ENCODE measurements around the gene CATSPERB.
A peak's percentile ranks its signal among the peaks of the same experiment; 100 is the strongest.

Gene CATSPERB

DNA sequence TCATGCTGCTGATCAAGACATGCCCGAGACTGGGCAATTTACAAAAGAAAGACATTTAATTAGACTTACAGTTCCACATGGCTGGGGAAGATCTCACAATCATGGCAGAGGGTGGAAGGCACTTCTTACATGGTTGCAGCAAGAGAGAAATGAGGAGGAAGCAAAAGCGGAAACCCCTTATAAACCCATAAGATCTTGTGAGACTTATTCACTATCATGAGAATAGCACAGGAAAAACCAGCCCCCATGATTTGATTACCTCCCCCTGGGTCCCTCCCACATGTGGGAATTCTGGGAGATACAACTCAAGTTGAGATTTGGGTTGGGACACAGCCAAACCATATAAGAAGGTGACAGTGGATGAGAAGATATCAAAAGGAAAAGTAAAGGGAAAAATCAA is 78.4 kb downstream of the CATSPERB start:
- no peak overlapping the region for H4K91ac ChIP-seq (ENCODE audit: low read length)
- H2BK5ac ChIP-seq (ENCODE audit: low read depth, low read length, poor library complexity, severe bottlenecking) = no peak overlapping the region
- no peak overlapping the region for H2AK5ac ChIP-seq (ENCODE audit: low read length, severe bottlenecking)
- H3K14ac ChIP-seq (ENCODE audit: low read length in 2 of 2) = no peak overlapping the region
- H4K8ac ChIP-seq (ENCODE audit: low read length) = no peak overlapping the region
- H3K4me2 ChIP-seq (ENCODE audit: low read length, poor library complexity, severe bottlenecking) = no peak overlapping the region
- peaks cover 2% of the 10 kb centered on the region for H3K9me3 ChIP-seq (ENCODE audit: control insufficient read depth, low read length)
- no peak overlapping the region for H2BK12ac ChIP-seq (ENCODE audit: low read length in 2 of 2)
- no peak overlapping the region for H2AFZ ChIP-seq (ENCODE audit: low read depth, low read length)
- no peak overlapping the region for H3K9ac ChIP-seq (ENCODE audit: low read length)
- no CpG with 5 or more reads among the region's 2 CpGs for WGBS
- H2BK120ac ChIP-seq (ENCODE audit: low read depth, low read length) = no peak overlapping the region
- H2BK15ac ChIP-seq (ENCODE audit: low read depth, poor library complexity, severe bottlenecking) = no peak overlapping the region
- H3K4me1 ChIP-seq (ENCODE audit: control insufficient read depth, insufficient read depth, low read depth, low read length) = no peaks in the 10 kb centered on the region
- H3K79me1 ChIP-seq (replicated peaks; ENCODE audit: low read length, poor library complexity, severe bottlenecking) = no peaks in the 10 kb centered on the region
- H3K23ac ChIP-seq (ENCODE audit: low read length in 2 of 2) = no peak overlapping the region
- H3K4me3 ChIP-seq (ENCODE audit: insufficient read depth in 1 of 2, low read depth in 1 of 2, low read length in 2 of 2) = no peak overlapping the region
- no peak for DNase-seq
- no peak overlapping the region for H3K27ac ChIP-seq (ENCODE audit: low read length, poor library complexity, severe bottlenecking)
- no peaks in the 10 kb centered on the region for H3K27me3 ChIP-seq (ENCODE audit: control insufficient read depth in 1 of 2, insufficient read depth in 1 of 2, low read length in 2 of 2)
- no peak overlapping the region for H3K4ac ChIP-seq (ENCODE audit: low read depth in 1 of 2, low read length in 2 of 2)
- no peak overlapping the region for H3K18ac ChIP-seq (ENCODE audit: low read depth in 1 of 2, low read length in 2 of 2)
- no peaks in the 10 kb centered on the region for H3K36me3 ChIP-seq (ENCODE audit: control insufficient read depth in 1 of 2, insufficient read depth in 2 of 2, low read depth in 1 of 2, low read length in 2 of 2)

DNA sequence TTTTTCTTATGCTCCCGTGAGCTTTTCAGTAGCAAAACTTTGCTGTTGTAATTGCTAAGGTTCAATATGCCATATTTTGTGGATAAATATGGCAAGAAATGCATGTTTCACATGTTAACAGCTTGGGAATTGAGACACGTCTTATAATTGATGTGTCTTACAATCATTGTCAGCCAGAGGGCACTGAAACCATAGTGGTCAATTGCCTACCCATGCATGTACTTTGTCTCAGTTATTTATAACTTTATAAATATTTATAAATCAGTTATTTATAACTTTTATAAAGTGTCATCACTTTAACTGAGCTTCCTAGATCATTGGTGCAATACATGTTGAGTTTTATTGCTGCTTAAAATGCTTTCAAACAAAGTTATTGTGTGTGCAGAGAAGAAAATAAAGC is 82.0 kb downstream of the CATSPERB start:
- H3K79me1 ChIP-seq (replicated peaks; ENCODE audit: low read length, poor library complexity, severe bottlenecking) = no peaks in the 10 kb centered on the region
- 42% methylated on average over 2 of the region's 2 CpGs for WGBS
- no peak overlapping the region for H3K27ac ChIP-seq (ENCODE audit: low read length, poor library complexity, severe bottlenecking)
- no peak overlapping the region for H2BK12ac ChIP-seq (ENCODE audit: low read length in 2 of 2)
- H2AK5ac ChIP-seq (ENCODE audit: low read length, severe bottlenecking) = no peak overlapping the region
- H3K4me2 ChIP-seq (ENCODE audit: low read length, poor library complexity, severe bottlenecking) = no peak overlapping the region
- H3K9me3 ChIP-seq (ENCODE audit: control insufficient read depth, low read length) = no peaks in the 10 kb centered on the region
- no peak overlapping the region for H3K4ac ChIP-seq (ENCODE audit: low read depth in 1 of 2, low read length in 2 of 2)
- no peak overlapping the region for H4K91ac ChIP-seq (ENCODE audit: low read length)
- H2BK120ac ChIP-seq (ENCODE audit: low read depth, low read length) = no peak overlapping the region
- H4K8ac ChIP-seq (ENCODE audit: low read length) = no peak overlapping the region
- no peak overlapping the region for H3K14ac ChIP-seq (ENCODE audit: low read length in 2 of 2)
- no peaks in the 10 kb centered on the region for H3K27me3 ChIP-seq (ENCODE audit: control insufficient read depth in 1 of 2, insufficient read depth in 1 of 2, low read length in 2 of 2)
- H3K4me1 ChIP-seq (ENCODE audit: control insufficient read depth, insufficient read depth, low read depth, low read length) = no peaks in the 10 kb centered on the region
- no peak overlapping the region for H3K4me3 ChIP-seq (ENCODE audit: insufficient read depth in 1 of 2, low read depth in 1 of 2, low read length in 2 of 2)
- DNase-seq = peak; percentile 8
- no peak overlapping the region for H3K23ac ChIP-seq (ENCODE audit: low read length in 2 of 2)
- no peak overlapping the region for H2AFZ ChIP-seq (ENCODE audit: low read depth, low read length)
- no peak overlapping the region for H3K9ac ChIP-seq (ENCODE audit: low read length)
- H2BK5ac ChIP-seq (ENCODE audit: low read depth, low read length, poor library complexity, severe bottlenecking) = no peak overlapping the region
- no peaks in the 10 kb centered on the region for H3K36me3 ChIP-seq (ENCODE audit: control insufficient read depth in 1 of 2, insufficient read depth in 2 of 2, low read depth in 1 of 2, low read length in 2 of 2)
- H2BK15ac ChIP-seq (ENCODE audit: low read depth, poor library complexity, severe bottlenecking) = no peak overlapping the region
- H3K18ac ChIP-seq (ENCODE audit: low read depth in 1 of 2, low read length in 2 of 2) = no peak overlapping the region

DNA sequence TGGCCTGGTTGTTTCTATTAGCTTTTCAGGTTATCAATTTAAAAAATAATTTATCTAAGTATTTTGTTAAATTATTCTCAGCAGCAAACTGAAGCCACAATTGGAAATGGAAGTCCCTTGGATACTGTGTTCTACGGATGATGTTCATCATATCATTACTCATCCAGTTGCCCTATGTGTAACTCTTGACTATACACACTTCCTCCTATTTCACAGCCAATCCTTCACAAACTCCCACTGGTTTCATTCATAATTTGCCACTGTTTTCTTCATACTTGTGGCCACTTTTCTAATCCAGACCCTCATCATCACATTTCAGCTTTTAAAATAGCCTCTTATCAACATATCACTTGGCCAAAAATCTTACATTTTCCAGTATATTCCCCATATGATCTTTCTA is 84.0 kb downstream of the CATSPERB start:
- Histone ChIP-seq H3K23ac (ENCODE audit: low read length in 2 of 2) (no peak overlapping the region), H2AFZ (ENCODE audit: low read depth, low read length) (no peak overlapping the region), H3K36me3 (ENCODE audit: control insufficient read depth in 1 of 2, insufficient read depth in 2 of 2, low read depth in 1 of 2, low read length in 2 of 2) (no peaks in the 10 kb centered on the region), H2BK120ac (ENCODE audit: low read depth, low read length) (no peak overlapping the region), H2BK5ac (ENCODE audit: low read depth, low read length, poor library complexity, severe bottlenecking) (no peak overlapping the region), H3K18ac (ENCODE audit: low read depth in 1 of 2, low read length in 2 of 2) (no peak overlapping the region), H4K91ac (ENCODE audit: low read length) (no peak overlapping the region), H2BK15ac (ENCODE audit: low read depth, poor library complexity, severe bottlenecking) (no peak overlapping the region), H3K4me3 (ENCODE audit: insufficient read depth in 1 of 2, low read depth in 1 of 2, low read length in 2 of 2) (no peak overlapping the region), H3K27me3 (ENCODE audit: control insufficient read depth in 1 of 2, insufficient read depth in 1 of 2, low read length in 2 of 2) (no peaks in the 10 kb centered on the region), H3K4ac (ENCODE audit: low read depth in 1 of 2, low read length in 2 of 2) (no peak overlapping the region), H3K9me3 (ENCODE audit: control insufficient read depth, low read length) (no peaks in the 10 kb centered on the region), H2AK5ac (ENCODE audit: low read length, severe bottlenecking) (no peak overlapping the region), H4K8ac (ENCODE audit: low read length) (no peak overlapping the region), H3K4me2 (ENCODE audit: low read length, poor library complexity, severe bottlenecking) (no peak overlapping the region), H3K14ac (ENCODE audit: low read length in 2 of 2) (no peak overlapping the region), H3K4me1 (ENCODE audit: control insufficient read depth, insufficient read depth, low read depth, low read length) (no peaks in the 10 kb centered on the region), H3K9ac (ENCODE audit: low read length) (no peak overlapping the region), H3K79me1 (replicated peaks; ENCODE audit: low read length, poor library complexity, severe bottlenecking) (no peaks in the 10 kb centered on the region), H2BK12ac (ENCODE audit: low read length in 2 of 2) (no peak overlapping the region), H3K27ac (ENCODE audit: low read length, poor library complexity, severe bottlenecking) (no peak overlapping the region)
- no peak for DNase-seq
- WGBS = 79% methylated on average over 1 of the region's 1 CpG

DNA sequence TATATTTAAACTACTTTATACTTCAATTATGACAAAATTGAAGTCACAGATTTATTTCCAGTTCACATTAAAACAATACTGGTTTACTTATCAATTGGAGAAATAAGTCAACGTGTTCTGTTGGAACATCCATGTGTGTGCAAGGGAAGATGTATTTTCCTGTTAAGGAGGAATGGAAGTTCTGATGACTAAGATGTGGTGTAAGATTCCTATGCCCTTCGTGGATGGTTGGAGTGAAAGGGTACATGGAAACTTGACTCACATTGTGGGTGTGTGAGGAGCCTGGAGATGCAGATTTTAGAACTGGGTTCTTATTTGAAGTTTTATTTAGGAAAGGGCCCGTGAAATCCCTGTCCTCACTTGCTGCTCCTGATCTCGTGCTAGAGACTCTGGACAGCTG is 95.3 kb downstream of the CATSPERB start:
- Histone ChIP-seq H3K4me1 (ENCODE audit: control insufficient read depth, insufficient read depth, low read depth, low read length) (no peaks in the 10 kb centered on the region), H3K14ac (ENCODE audit: low read length in 2 of 2) (no peak overlapping the region), H3K23ac (ENCODE audit: low read length in 2 of 2) (no peak overlapping the region), H2BK12ac (ENCODE audit: low read length in 2 of 2) (no peak overlapping the region), H2BK5ac (ENCODE audit: low read depth, low read length, poor library complexity, severe bottlenecking) (no peak overlapping the region), H2BK120ac (ENCODE audit: low read depth, low read length) (no peak overlapping the region), H2BK15ac (ENCODE audit: low read depth, poor library complexity, severe bottlenecking) (no peak overlapping the region), H3K4me2 (ENCODE audit: low read length, poor library complexity, severe bottlenecking) (no peak overlapping the region), H2AK5ac (ENCODE audit: low read length, severe bottlenecking) (no peak overlapping the region), H3K4me3 (ENCODE audit: insufficient read depth in 1 of 2, low read depth in 1 of 2, low read length in 2 of 2) (no peak overlapping the region), H3K36me3 (ENCODE audit: control insufficient read depth in 1 of 2, insufficient read depth in 2 of 2, low read depth in 1 of 2, low read length in 2 of 2) (no peaks in the 10 kb centered on the region), H3K27ac (ENCODE audit: low read length, poor library complexity, severe bottlenecking) (no peak overlapping the region), H4K8ac (ENCODE audit: low read length) (no peak overlapping the region), H3K9ac (ENCODE audit: low read length) (no peak overlapping the region), H2AFZ (ENCODE audit: low read depth, low read length) (no peak overlapping the region), H3K4ac (ENCODE audit: low read depth in 1 of 2, low read length in 2 of 2) (no peak overlapping the region), H3K18ac (ENCODE audit: low read depth in 1 of 2, low read length in 2 of 2) (no peak overlapping the region), H3K79me1 (replicated peaks; ENCODE audit: low read length, poor library complexity, severe bottlenecking) (no peaks in the 10 kb centered on the region), H3K9me3 (ENCODE audit: control insufficient read depth, low read length) (no peaks in the 10 kb centered on the region), H3K27me3 (ENCODE audit: control insufficient read depth in 1 of 2, insufficient read depth in 1 of 2, low read length in 2 of 2) (no peaks in the 10 kb centered on the region), H4K91ac (ENCODE audit: low read length) (no peak overlapping the region)
- WGBS = 44% methylated on average over 4 of the region's 4 CpGs
- no peak for DNase-seq
